Fibroblast of skin of left quadriceps (primary cell): ENCODE measurements around the gene OLFM3.

Experiments
- DNase-seq, 2 experiments: peaks; one replicate each; pipeline ENCODE4 v3.0.0-alpha.2; 2013; ENCODE audit warnings: low read depth in 2 of 2

The OLFM3 gene

DNA sequence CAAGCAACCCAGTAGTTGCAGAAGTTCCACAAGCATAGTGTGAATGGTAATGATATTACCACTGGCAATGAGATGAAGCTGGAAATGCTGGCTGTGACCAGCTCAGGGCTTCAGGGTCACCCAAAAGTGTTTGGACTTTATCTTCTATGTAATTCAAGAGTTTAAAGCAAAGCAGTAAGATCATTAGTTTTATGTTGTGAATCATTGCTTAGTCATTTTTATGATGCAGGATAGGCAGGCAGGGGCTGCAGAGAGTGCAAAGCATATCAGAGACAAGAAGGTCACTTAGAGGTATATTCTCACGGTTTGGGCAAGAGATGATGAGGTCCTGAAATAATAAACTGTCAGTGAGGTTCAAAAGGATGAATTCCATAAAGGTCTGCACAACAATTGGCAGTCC lies 147.4 kb downstream of the OLFM3 start:
- DNase-seq = no peak

GRCh38 chr1:101847626-101848025 lies 149.1 kb downstream of the OLFM3 start:
- DNase-seq = no peak

DNA sequence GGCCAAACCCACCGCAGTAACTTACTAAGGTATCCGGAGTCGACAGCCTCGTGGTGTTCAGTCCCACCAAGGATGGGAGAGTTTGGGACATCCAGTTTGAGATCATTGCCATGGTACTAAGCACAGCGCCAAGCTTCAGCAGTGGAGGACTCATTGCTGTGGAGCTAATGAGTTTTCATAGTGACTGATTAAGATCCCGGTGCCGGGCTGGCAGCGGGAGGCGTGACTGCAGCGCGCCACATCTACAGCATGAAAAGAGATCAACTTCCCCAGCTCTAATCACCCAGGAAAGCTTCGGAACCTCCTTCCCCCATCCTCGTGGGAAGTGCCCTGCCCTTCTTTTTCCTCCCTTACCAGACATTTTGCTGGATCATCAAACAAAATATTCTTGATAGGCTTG lies 149.9 kb downstream of the OLFM3 start:
- no peak for DNase-seq

DNA sequence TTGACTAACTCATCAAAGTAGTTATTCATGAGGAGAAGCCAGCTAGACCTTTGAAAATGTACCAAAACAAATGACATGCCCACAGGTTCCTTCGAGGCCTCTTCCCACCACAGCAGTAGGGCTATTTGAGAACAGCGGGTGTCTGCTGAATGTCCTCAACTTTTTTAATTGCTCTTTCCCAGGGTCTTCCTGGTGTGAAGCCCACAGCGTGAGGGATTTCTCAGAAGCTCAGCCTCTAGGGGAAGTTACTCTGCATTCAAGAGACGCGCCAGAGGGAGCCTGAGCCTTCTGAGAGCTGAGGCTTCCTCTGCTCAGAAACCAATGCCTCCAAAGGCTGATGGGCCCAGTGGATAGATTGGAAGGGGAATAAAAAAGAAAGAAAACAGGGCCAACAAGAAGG lies 153.6 kb downstream of the OLFM3 start:
- no peak for DNase-seq

DNA sequence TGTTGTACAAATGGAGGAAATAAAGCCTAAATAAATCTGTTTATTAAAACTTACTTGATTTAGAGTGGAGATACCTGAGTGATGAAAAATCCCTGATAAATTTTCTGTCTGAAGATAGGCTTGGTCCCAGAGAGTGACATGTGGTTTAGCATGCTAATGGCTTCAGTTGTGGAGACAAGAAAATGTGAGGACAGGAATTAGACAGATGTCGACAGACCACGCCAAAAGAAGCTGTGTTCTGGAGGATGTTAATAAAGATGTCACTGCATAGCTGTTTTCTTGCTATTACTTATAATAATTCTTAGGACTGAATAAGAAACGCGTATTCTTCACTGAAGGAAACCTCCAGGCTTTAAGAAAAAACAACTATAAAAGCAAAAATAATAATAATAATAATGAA lies 154.9 kb downstream of the OLFM3 start:
- no peak for DNase-seq

DNA sequence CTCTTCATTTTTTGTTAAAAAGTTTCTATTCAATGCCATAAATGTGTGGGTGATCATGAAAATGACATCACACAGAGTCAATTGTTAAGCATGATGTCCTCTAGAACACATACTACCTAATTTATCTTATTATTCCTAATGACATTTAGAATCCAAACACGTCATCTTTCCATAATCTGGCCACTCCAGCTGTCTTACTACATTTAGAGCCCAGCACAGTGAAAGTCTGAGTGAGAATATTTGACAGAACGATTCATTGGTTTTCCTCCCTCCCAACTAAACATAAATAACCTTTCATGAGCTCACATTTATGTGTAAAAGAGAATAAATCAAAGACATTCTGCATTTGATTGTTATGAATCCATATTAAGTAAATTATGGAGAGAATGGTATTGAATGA lies 160.7 kb downstream of the OLFM3 start:
- no peak for DNase-seq

DNA sequence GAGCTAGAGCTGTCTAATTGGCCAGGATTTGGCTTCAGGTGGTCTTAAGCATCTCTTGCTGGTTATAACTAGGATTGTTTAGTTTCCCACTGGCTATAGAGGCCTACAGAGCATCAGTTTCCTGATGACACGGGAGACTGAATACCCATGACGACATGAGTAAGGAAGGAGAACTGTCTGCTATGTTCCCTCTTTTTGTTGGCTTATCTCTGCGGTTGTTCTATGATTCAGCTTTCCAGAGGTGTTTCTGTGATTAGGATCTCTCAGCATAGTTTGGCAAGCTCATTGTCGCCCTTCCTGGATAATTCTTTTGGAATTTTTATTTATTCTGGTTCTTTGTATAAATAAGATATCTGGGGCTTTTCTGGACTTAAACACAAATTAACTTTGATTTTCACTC lies 163.4 kb downstream of the OLFM3 start:
- DNase-seq = no peak

GRCh38 chr1:101826416-101826815 lies 170.3 kb downstream of the OLFM3 start:
- DNase-seq = no peak

- DNase-seq = peak in 1 of 2 experiments; percentile 2
Observed at GRCh38 chr1:101820071-101820470, 176.7 kb downstream of the OLFM3 start.

GRCh38 chr1:101816262-101816661 lies 180.5 kb downstream of the OLFM3 start:
- no peak for DNase-seq

GRCh38 chr1:101798417-101798816 lies 198.3 kb downstream of the OLFM3 start:
- DNase-seq = no peak

DNA sequence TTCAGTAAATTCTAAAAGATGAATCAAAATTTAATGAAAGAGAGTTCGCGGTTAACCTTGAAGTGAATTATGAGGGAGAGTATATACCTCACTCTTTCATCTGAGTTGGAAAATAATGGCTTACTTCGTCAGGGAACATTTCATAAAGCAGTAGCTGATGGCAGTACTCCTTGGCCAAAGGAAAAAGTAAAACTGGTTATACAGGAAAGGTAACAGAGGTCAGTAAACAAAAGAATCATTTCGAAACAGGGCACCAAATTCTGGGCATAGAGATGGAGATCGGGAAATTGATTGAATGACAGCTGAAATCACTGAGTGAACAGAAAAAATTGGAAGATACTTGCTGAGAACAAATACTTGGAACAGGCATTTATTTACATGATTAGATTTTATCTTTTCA lies 199.0 kb downstream of the OLFM3 start:
- DNase-seq = no peak

DNA sequence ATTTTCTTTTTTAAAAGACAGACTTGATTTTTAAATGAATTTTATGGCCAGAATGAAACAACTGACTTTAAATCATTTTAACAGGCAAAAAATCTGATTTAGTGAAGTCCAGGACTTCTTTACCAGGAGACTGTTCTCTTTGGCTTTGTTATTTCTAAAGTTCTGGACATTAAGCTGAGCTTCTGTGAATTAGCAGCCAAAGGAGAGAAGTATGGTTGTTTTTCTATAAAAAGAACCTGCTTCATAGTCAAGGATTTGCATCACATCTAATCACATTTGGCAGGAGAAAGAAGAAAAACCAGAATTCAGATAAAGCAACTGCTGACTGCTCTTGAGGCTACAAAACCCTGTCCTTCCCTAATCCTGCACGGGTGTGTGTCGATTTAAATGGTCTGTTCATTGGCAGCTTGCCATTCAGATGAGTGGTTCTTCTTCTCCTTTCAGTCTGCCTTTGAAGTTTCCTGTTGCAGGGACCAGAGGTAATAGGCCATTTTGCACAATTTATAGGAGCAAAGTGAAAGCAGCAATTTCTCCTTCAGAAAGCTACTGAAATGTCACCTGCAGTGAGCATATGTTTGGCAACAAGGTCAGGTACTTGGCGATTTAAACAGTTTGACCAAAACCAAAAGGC lies 215.4 kb downstream of the OLFM3 start:
- DNase-seq = no peak

- no peak for DNase-seq
Observed at GRCh38 chr1:101769520-101769919, 227.2 kb downstream of the OLFM3 start.

- DNase-seq = no peak
Observed at GRCh38 chr1:101757985-101758384, 238.7 kb downstream of the OLFM3 start.

GRCh38 chr1:101756411-101756810 lies 240.3 kb downstream of the OLFM3 start:
- DNase-seq = no peak
